ENCODE measurements around the gene CHCHD1. TPM values are rescaled to one million over a fixed set of nuclear protein-coding genes. Genes with fewer than 3 reads are reported as not detected.
"Not testable (repeated sequence)": the region's sequence is repeated elsewhere in the genome, so short reads cannot be mapped to it uniquely, and the experiment has no call there.

Gene CHCHD1
- total RNA-seq, result 10 to 100 TPM; 12.7 to 26.0 (median 22.5) TPM

DNA sequence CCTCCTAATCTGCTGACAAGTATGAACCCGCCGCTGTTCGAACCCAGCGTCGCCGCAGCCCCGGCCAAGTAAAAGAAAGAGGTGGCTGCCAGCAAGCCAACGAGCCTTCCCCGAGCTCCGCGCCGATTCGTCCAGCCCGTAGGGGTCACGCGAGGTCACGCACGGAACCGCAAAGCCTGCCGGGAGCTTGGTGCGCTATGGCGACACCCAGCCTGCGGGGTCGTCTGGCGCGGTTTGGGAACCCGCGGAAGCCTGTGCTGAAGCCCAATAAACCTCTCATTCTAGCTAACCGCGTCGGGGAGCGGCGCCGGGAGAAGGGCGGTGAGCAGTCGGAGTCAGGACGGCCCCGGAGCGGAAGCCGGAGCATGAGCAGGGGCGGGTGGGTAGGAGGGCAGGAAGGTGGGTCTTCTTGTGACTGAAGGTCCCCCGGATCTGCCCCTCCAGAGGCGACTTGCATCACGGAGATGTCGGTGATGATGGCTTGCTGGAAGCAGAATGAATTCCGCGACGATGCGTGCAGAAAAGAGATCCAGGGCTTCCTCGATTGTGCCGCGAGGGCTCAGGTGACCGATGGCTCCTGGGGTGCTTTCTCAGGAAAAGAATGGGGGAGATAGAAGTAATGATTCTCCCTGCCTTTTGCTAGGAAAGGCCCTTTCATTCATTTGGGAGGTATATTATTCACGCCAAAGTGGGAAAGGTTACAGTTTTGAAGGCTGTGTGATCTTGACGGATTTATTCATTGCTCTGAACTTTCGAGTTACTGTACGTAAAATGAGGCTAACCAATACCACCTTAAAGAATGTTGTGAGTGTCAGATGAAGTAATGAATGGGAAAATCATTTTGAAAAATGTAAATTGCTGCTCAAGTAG lies at the start of gene CHCHD1:
Gene CHCHD1 (plus strand): TSS at position 170 of the 870 bp plus-strand sequence. CDS start 28 bp downstream, at position 198.
- DNase-seq (ENCODE audit: low spot score in 2 of 2), result peak; percentile 96 to 97
- no peaks in the 10 kb centered on the region for H3K27me3 ChIP-seq

DNA sequence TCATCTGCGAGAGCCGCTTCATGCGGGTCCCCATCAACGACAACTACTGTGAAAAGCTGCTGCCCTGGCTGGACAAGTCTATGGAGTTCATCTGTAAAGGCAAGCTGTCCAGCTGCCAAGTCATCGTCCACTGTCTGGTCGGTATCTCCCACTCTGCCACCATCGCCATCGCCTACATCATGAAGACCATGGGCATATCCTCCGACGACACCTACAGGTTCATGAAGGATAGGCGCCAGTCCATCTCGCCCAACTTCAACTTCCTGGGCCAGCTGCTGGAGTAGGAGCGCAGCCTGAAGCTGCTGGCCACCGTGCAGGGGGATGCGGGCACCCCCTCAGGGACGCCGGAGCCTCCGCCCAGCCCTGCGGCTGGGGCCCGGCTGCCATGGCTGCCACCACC lies 49.4 kb upstream of the CHCHD1 start:
- no peak for DNase-seq (ENCODE audit: low spot score in 2 of 2)
- peaks cover 35% of the 10 kb centered on the region for H3K36me3 ChIP-seq

More for the DNA sequence above, at the start of gene CHCHD1:
- TF ChIP-seq EP300 (IDR thresholded peaks at IDR 0.05) (no peak), POLR2AphosphoS5 (IDR thresholded peaks at IDR 0.05) (peak; percentile 52 to 83 (median 79))
- Histone ChIP-seq H3K9me3 (no peaks in the 10 kb centered on the region), H3K36me3 (peaks cover 13% of the 10 kb centered on the region), H3K27ac (peak within 1 kb of the TSS; percentile 94), H3K4me3 (peak within 1 kb of the TSS; percentile 83), H3K4me1 (peaks cover 51% of the 10 kb centered on the region)
- WGBS, result 1% methylated on average over 40 of the region's 57 CpGs

GRCh38 chr10:73732931-73733623 lies 48.8 kb upstream of the CHCHD1 start:
- DNase-seq (ENCODE audit: low spot score in 2 of 2), result no peak
- Histone ChIP-seq H3K27me3 (no peaks in the 10 kb centered on the region), H3K4me3 (no peak overlapping the region), H3K4me1 (peaks cover 26% of the 10 kb centered on the region), H3K36me3 (peaks cover 41% of the 10 kb centered on the region), H3K27ac (no peak overlapping the region), H3K9me3 (no peaks in the 10 kb centered on the region)
- no peak for TF ChIP-seq POLR2AphosphoS5 (IDR thresholded peaks at IDR 0.05)
- TF ChIP-seq POLR2A (IDR thresholded peaks at IDR 0.05), result no peak
- no peak for TF ChIP-seq EP300 (IDR thresholded peaks at IDR 0.05)
- no peak for TF ChIP-seq CTCF (IDR thresholded peaks at IDR 0.05)
- 80% methylated on average over 50 of the region's 84 CpGs for WGBS

More for the DNA sequence above, 49.4 kb upstream of the CHCHD1 start:
- no peak overlapping the region for H3K4me3 ChIP-seq
- no peaks in the 10 kb centered on the region for H3K27me3 ChIP-seq
- 95% methylated on average over 16 of the region's 20 CpGs for WGBS
- H3K27ac ChIP-seq, result no peak overlapping the region
- no peak for TF ChIP-seq POLR2A (IDR thresholded peaks at IDR 0.05)
- TF ChIP-seq CTCF (IDR thresholded peaks at IDR 0.05), result no peak
- no peak for TF ChIP-seq EP300 (IDR thresholded peaks at IDR 0.05)
- no peak for TF ChIP-seq POLR2AphosphoS5 (IDR thresholded peaks at IDR 0.05)
- no peaks in the 10 kb centered on the region for H3K9me3 ChIP-seq
- peaks cover 26% of the 10 kb centered on the region for H3K4me1 ChIP-seq

DNA sequence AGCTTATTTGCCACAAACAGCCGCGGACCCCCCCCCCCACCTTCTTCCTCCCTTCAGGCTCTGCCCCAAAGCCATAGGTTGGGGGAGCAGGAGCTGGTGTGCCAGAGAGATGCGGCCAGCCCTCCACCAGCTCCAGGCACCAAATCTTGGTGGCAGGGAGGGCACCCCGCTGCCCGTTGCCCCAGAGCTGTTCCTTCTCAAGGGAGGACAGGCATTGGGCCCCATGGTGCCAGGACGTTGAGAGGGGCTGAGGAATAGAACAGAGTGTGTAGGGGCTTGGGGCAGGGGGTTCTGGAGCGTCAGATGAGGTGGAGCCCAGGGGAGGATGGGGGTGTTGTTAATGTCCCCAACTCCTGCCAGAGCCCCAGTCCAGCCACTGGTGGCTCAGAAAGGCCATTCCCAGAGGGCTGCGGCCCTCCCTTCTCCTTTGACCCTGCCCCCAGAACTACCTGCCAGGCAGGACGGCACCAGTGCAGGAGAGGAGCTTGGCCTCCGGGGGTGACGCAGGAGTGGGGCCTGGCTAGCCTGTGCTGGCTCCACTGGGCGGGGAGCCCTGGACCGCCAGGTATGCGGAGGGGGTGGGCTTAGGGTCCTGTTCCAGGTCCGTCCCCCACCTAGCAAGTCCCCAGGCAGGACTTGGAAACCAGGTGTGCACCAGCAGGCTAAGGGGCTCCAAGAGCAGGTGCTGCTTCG lies 47.7 kb upstream of the CHCHD1 start:
- 83% methylated on average over 8 of the region's 16 CpGs for WGBS
- H3K4me3 ChIP-seq, result no peak overlapping the region
- H3K9me3 ChIP-seq, result no peaks in the 10 kb centered on the region
- H3K27ac ChIP-seq, result no peak overlapping the region
- no peak for DNase-seq (ENCODE audit: low spot score in 2 of 2)
- H3K27me3 ChIP-seq, result no peaks in the 10 kb centered on the region
- peaks cover 23% of the 10 kb centered on the region for H3K4me1 ChIP-seq
- H3K36me3 ChIP-seq, result peaks cover 41% of the 10 kb centered on the region
- TF ChIP-seq POLR2AphosphoS5 (IDR thresholded peaks at IDR 0.05) (no peak), CTCF (IDR thresholded peaks at IDR 0.05) (no peak), POLR2A (IDR thresholded peaks at IDR 0.05) (no peak), EP300 (IDR thresholded peaks at IDR 0.05) (no peak)

GRCh38 chr10:73734796-73735305 lies 47.0 kb upstream of the CHCHD1 start:
- Histone ChIP-seq H3K36me3 (peaks cover 41% of the 10 kb centered on the region), H3K4me1 (peaks cover 18% of the 10 kb centered on the region), H3K27ac (no peak overlapping the region), H3K9me3 (no peaks in the 10 kb centered on the region), H3K4me3 (no peak overlapping the region), H3K27me3 (no peaks in the 10 kb centered on the region)
- no peak for DNase-seq (ENCODE audit: low spot score in 2 of 2)
- no peak for TF ChIP-seq CTCF (IDR thresholded peaks at IDR 0.05)
- TF ChIP-seq POLR2A (IDR thresholded peaks at IDR 0.05), result no peak
- 69% methylated on average over 2 of the region's 5 CpGs for WGBS

GRCh38 chr10:73740501-73741254 lies 41.2 kb upstream of the CHCHD1 start:
- H3K27ac ChIP-seq; H3K9me3 ChIP-seq; H3K4me3 ChIP-seq; H3K27me3 ChIP-seq; DNase-seq (ENCODE audit: low spot score in 2 of 2): not testable (repeated sequence)
- Histone ChIP-seq H3K36me3 (peaks cover 16% of the 10 kb centered on the region), H3K4me1 (peaks cover 30% of the 10 kb centered on the region)
- 88% methylated on average over 7 of the region's 18 CpGs for WGBS

Measured in suprapubic skin (tissue), 4 donors.